Hippocampal formation (tissue), 2 donors: ENCODE data around the gene PLXNA4.

Experiments used
- DNase-seq, 2 donors: peaks; one replicate each; lab custom pipeline; 2025; lab: John Stamatoyannopoulos, UW

The PLXNA4 gene

DNA sequence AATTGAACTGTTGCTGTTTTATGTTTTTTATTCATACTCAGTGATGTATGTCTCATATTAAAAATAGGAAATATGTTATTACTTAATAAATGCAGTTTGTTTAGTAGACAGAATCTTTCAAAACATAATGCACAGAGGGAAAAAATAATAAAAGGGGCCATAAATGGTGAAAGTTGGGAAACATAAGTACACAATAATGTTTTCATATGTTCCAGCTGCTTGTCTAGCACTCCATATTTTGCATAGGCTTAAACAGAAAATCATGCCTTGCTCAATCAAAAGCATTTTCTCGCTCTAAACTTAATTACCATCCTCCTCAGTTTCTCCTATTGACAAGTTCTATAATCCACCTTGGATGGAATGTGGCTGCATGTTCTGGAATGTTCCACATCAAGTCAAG lies 333.2 kb downstream of the PLXNA4 start:
- no peak for DNase-seq

- no peak for DNase-seq
Measured at GRCh38 chr7:132242192-132242812, 334.0 kb downstream of the PLXNA4 start.

DNA sequence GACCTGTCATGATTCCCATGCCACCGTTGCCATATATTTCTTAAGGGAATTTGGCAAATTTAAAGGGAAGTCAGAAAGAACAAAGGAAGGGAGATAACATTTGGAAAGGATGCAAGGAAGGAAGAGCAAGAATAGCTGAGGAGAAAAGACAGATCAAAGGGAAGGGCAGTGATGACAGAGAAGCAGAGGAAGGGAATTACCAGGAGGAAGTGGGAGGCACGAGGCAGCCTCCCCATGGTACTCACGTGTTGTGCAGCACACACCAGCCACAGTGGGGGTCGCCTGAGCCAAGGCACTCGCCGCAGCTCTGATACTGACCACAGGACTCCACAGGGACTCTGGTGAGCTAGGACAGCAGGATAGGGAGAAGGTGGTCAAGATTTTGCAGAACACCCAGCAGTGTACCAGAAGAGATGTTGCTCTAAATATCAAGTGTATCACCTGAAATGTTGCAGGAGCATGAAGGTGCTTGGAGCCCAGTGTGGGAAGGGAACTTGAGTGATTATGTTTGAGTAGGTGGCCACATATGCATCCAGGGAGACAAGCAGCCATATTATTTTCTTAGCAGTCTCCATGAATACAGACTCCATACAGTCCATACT lies 335.3 kb downstream of the PLXNA4 start:
- DNase-seq = no peak

- DNase-seq = no peak
Measured at GRCh38 chr7:132240262-132240661, 336.0 kb downstream of the PLXNA4 start.

DNA sequence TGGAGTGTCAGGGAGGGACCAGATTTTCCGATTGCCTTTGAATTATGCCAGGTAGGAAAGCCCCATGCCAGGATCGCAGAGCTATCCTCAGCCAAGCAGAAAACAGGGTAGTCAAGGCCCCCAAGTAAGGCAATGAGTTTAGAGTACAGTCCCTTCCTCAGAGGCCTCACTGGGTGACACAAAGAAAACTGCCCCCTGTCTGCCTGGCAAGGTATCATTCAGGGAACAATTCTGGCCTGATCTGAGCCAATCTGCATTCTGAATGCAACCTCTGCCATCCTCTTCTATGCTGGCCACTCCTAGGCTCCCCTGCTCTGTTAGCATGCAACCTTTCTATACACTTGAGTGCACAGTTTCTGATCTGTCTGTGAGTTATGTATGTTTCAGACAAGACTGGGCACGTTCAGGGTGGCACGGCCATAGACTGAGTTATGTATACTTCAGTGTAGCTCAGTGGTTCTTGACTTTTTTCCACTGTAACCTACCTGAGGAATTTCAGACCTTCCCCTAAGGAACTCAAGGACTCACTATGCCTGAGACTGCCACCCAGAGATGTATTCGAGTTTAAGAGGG lies 336.8 kb downstream of the PLXNA4 start:
- no peak for DNase-seq

DNA sequence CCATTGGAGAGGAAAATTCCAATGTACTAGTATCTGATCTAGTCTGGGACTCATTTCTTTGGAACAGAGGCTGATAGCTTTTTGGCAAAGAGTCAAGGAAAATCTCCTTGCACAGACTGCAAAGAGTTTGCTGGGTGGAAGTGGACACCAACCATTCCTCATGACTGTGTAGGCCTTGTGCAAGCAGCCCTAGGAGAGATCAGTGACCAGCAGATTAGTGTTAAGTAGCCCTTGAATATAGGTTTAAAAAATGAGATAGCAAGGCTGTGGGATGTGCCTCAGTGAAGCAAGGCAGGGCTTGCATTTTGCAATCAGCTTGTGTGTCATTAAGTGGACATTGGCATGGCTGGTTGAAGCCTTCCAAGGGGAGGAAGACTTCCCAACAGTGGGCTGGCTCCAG lies 341.6 kb downstream of the PLXNA4 start:
- no peak for DNase-seq

DNA sequence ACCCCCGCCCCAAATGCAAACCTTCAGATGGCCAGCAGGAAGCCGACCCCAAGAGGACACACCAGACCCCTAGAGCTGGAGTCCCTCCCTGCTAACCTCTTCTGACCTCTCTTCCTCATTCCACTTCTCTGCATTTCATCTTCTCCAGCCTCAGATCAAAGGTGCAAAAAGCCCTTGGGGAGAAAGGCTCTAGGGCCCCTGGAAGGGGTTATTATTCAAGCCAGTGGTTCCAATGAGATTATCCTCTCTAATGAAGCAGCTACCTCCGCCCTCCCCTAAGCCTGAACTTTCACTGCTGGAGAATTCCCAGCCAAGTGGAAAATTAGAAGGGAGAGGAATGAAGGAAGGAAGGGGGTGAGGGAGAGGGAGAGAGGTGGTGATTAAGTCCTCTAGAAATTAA lies 343.9 kb downstream of the PLXNA4 start:
- DNase-seq = no peak

GRCh38 chr7:132230462-132230861 lies 345.8 kb downstream of the PLXNA4 start:
- no peak for DNase-seq

- DNase-seq = no peak
Measured at GRCh38 chr7:132228240-132228639, 348.0 kb downstream of the PLXNA4 start.

DNA sequence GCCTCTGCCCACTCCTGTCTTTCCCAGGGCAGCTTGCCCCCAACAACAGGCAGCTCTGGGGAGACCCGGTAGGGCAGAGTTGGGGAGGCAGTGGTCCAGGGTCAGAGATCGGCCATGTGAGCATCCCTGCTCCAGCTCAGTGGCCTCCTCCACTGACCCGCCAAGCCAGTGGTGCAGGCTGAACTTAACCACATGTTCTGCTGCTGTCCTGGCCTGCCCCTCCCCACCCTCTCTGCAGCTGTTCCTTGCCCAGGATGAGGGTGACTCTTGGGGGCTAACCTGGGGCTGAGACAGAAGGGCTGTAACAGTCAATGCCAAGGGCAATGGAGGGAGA lies 349.3 kb downstream of the PLXNA4 start:
- DNase-seq = no peak

- DNase-seq = no peak
Measured at GRCh38 chr7:132226046-132226956, 350.0 kb downstream of the PLXNA4 start.

GRCh38 chr7:132225216-132226030 lies 350.8 kb downstream of the PLXNA4 start:
- DNase-seq = no peak

- DNase-seq = no peak
Measured at GRCh38 chr7:132221356-132221755, 354.9 kb downstream of the PLXNA4 start.

DNA sequence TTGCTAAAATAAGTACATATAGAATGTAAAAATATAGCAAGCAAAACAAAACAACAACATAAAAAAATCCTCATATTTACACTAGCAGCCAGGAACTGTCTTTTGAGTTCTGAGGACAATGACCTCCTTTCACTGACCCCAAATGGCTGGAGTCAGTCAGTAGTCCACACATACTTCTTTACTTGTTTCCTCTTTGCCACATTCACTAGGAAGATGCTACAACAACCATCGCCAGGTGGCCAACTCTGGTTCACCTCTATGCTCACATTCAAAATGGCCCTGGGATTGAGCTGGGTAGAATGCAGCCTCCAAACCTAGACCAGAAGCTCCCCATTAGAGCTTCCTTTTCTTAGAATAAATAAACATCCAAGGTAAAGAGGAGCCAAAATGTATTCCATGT lies 356.2 kb downstream of the PLXNA4 start:
- no peak for DNase-seq

DNA sequence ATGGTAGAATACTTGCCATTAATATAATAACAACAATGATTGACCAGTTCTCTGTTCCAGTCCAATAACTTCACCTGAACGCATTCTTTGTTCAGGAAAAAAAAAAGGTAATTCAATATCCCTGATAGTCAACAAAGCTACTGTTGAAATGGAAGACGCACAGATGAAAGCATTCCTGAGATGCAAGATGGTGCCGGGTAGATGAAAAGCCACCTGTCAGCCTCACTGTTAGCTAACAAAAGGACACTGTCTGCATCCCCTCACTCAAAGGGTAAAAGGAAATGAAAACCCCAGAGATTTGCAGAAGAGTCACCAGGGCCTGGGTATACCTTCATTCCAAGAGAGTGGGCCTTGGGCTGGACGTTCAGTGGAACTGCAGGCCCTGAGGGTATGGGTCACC lies 357.4 kb downstream of the PLXNA4 start:
- no peak for DNase-seq

- no peak for DNase-seq
Measured at GRCh38 chr7:132216847-132217525, 359.3 kb downstream of the PLXNA4 start.

DNA sequence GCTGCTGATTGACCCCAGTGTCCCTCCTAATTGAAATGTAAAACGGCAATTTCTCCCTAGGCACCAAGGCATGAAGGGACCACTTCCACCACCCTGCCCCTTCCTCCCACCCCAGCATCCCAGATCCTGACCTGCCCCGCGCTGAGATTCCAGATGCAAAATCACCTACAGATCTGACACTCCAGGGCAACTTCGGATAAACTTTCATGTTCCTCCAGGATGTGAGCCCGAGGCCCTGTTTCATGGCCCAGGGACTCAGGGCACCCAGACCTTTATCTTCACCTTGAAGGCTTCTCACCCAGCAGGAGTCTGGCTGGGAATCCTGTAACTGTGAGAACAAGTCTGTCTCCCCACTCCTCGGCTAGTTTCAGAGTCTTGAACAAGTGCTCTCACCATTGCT lies 361.8 kb downstream of the PLXNA4 start:
- no peak for DNase-seq

GRCh38 chr7:132213583-132213982 lies 362.7 kb downstream of the PLXNA4 start:
- no peak for DNase-seq

DNA sequence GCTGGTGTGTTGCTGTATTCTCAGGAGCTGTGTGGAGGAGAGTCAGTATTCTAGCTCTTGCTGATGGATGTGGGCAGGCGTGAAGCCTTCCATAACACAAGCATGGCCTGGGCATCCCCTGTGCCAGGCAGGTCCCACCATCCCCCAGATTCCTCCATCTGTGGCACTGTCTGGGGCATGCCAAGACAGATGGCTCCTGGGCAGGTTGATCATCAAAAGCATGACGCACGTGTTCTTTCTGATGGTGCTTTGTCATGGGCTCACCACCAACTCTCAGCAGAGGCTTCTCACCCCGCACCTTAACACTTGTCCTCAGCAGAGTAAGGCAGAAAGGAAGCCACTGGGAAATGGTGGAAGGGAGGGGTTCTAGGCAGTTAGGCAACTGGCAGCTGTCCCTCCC lies 364.3 kb downstream of the PLXNA4 start:
- no peak for DNase-seq

DNA sequence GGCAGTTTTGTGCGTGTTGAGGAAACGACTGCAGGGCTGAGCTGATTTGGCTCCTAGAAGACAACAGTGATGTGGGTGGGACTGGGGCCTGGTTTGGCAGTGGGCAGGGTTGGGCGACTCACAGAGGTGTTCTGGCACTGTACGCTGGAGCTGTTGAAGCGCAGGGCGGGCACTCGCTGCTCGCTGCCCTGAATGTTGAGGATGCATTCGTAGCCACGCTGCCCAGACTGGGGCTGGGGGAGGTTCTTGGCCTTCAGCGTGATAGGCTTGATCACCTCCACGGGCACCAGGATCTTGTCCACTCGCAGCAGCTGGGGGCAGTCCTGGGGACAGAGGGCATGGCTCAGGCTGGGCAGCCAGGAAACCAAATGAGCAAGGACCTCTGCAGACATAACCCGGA lies 365.4 kb downstream of the PLXNA4 start:
- no peak for DNase-seq

DNA sequence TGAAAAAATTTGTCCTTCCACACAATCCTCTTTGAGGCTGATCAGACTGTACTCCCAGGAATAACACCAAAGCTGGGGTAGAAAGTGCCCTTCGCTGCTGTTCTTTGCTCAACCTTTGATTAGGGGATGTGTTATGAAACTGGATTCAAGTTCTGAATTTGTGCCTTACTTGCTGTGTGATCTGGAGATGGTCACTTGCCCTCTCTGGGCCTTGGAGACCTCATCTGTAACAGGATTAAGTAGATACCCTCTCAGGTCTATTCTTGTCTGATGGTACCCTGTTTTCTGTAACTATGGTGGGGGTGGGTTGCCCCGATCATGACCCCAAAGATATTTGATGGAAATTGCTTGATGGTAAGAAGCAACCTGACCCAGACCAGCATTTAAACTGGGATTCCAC lies 368.5 kb downstream of the PLXNA4 start:
- no peak for DNase-seq
